Measurements from ENCODE around the gene NHSL1. TPM values are rescaled to one million over a fixed set of nuclear protein-coding genes. Genes with fewer than 3 reads are reported as not detected.
A peak's percentile ranks its signal among the peaks of the same experiment; 100 is the strongest.

Gene NHSL1
- total RNA-seq, 3 donors from 2014 or later, result 53.1 to 155 (median 107) TPM

DNA sequence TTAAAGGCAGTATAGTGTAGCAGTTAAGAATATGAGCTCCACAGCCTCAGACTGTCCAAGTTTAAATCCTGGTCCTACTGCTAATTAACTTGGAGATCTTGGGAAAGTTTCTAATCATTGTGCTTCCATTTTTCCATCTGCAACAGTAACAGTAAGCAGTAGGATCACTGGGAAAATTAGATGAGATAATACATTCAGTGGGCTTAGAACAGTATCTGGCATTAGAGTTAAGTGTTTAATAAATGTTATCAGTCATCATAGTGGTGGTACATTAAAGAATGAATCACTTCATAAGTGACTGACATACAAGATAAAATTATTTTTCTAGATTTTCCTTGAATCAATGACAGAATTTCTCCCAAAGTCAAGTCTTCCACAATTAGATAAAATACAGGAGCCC, 5.0 kb downstream of the NHSL1 start:
- Histone ChIP-seq H3K9me3 (no peaks in the 10 kb centered on the region), H3K36me3 (ENCODE audit: low read depth) (no peaks in the 10 kb centered on the region), H3K4me3 (no peak overlapping the region), H3K4me1 (ENCODE audit: low read depth) (peaks cover 29% of the 10 kb centered on the region)
- intact Hi-C loops (cut with DNase I, micrococcal nuclease), result no loop called here
- TF ChIP-seq CTCF (IDR thresholded peaks at IDR 0.05), result no peak
- ATAC-seq (no peak), DNase-seq (no peak)

DNA sequence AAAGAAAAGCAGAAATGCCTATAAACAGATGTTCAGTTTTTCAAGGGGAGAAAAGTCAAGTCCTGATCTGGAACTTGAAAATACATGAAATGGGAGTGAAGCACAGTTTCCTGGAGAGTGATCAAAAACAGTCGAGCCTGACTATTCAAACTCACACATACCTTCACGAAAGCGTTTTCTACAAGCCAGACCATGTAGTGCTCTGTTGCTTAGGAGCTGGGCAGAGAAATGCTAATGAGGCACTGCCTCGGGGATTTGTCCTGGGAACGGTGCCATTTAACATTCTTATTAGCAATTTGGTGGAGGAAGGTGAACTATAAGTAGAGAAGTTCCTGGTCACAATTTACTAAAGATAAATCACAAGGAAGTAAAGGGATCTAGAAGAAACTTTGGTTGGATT, 5.9 kb downstream of the NHSL1 start:
- TF ChIP-seq CTCF (IDR thresholded peaks at IDR 0.05), result no peak
- no peaks in the 10 kb centered on the region for H3K9me3 ChIP-seq
- peak; percentile 23 for ATAC-seq
- H3K4me1 ChIP-seq (ENCODE audit: low read depth), result peaks cover 29% of the 10 kb centered on the region
- no peak overlapping the region for H3K4me3 ChIP-seq
- H3K36me3 ChIP-seq (ENCODE audit: low read depth), result no peaks in the 10 kb centered on the region
- no peak for DNase-seq
- intact Hi-C loops (cut with DNase I, micrococcal nuclease), result no loop called here

DNA sequence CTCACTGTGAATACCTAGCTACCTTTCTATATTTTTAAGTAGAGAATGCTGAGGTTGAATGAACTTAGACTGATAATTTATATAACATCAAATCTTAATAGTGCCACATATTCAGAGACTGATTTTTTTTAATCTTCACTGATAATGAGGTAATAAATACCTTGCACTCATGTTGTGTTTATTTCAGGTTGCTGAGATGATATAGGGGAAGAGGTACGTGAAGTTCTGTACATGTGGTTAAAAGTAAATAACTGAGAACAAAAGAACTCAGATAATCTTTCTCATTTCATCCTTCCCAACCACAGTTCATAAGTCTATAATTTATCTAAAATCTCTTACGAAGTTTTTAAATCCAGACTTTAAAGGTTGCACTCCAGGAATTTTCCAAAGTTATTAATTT, 6.4 kb downstream of the NHSL1 start:
- TF ChIP-seq CTCF (IDR thresholded peaks at IDR 0.05), result no peak
- Histone ChIP-seq H3K9me3 (no peaks in the 10 kb centered on the region), H3K36me3 (ENCODE audit: low read depth) (no peaks in the 10 kb centered on the region), H3K4me3 (no peak overlapping the region), H3K4me1 (ENCODE audit: low read depth) (peaks cover 31% of the 10 kb centered on the region)
- ATAC-seq (no peak), DNase-seq (no peak)
- intact Hi-C loops (cut with DNase I, micrococcal nuclease), result no loop called here

DNA sequence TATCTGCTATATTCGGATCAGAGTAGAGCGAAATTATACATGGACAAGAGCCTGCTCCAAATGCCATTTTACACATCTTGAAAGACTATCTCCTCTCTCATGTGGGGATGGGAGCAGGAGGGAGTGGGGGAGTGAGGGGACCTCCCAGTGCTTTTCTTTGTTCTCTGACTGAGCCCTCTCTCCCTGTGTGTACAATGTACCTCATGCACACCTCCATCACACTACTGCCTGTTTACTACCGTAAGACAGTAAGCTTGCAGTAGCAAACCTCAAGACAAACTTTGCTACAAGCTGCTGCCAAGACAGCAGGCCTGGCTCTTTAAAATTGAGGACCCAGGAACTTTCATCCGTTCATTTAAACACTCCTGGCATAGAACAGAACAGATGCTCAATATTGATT, 7.2 kb downstream of the NHSL1 start:
- TF ChIP-seq CTCF (IDR thresholded peaks at IDR 0.05), result no peak
- Histone ChIP-seq H3K36me3 (ENCODE audit: low read depth) (no peaks in the 10 kb centered on the region), H3K4me3 (no peak overlapping the region), H3K4me1 (ENCODE audit: low read depth) (peaks cover 31% of the 10 kb centered on the region), H3K9me3 (no peaks in the 10 kb centered on the region)
- intact Hi-C loops (cut with DNase I, micrococcal nuclease), result no loop called here
- ATAC-seq (no peak), DNase-seq (no peak)

DNA sequence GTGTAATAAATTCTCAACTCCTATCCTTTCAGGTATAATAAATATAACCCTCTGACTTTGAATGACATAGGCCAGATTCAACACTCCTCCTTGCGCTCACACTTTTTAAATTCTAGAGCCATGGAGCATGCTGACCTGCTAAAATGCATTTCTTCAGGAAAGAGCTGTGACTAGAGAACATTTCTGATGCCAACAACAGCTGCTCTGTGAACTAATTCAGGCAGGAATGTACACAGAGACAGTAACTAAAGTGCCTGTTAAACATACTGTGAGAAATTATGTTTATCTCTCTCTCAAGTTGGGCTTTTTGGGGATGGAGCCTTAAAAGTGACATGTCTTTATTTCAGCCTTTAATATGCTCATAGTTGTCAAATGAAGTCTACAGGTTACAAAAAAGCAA, 8.3 kb downstream of the NHSL1 start:
- Histone ChIP-seq H3K36me3 (ENCODE audit: low read depth) (no peaks in the 10 kb centered on the region), H3K4me1 (ENCODE audit: low read depth) (peaks cover 34% of the 10 kb centered on the region), H3K4me3 (no peak overlapping the region), H3K9me3 (no peaks in the 10 kb centered on the region)
- ATAC-seq (no peak), DNase-seq (no peak)
- no peak for TF ChIP-seq CTCF (IDR thresholded peaks at IDR 0.05)
- intact Hi-C loops (cut with DNase I, micrococcal nuclease), result no loop called here

- intact Hi-C loops (cut with DNase I, micrococcal nuclease), result no loop called here
- Histone ChIP-seq H3K4me3 (no peak overlapping the region), H3K36me3 (ENCODE audit: low read depth) (no peaks in the 10 kb centered on the region), H3K4me1 (ENCODE audit: low read depth) (peaks cover 34% of the 10 kb centered on the region), H3K9me3 (no peaks in the 10 kb centered on the region)
- TF ChIP-seq CTCF (IDR thresholded peaks at IDR 0.05), result no peak
- no peak for ATAC-seq
- no peak for DNase-seq
Observed at GRCh38 chr6:138489846-138490245, 9.4 kb downstream of the NHSL1 start.

All from mucosa of descending colon (tissue), 3 donors.